ENCODE results near the gene TSPAN9. TPM values are rescaled to one million over a fixed set of nuclear protein-coding genes. Genes with fewer than 3 reads are reported as not detected.
A peak's percentile ranks its signal among the peaks of the same experiment; 100 is the strongest.

Gene TSPAN9
- total RNA-seq, 3 donors from 2014 or later (not counting 1 experiment from before 2014, with no cell fraction given), result 0.86 to 1.6 (median 1.1) TPM

DNA sequence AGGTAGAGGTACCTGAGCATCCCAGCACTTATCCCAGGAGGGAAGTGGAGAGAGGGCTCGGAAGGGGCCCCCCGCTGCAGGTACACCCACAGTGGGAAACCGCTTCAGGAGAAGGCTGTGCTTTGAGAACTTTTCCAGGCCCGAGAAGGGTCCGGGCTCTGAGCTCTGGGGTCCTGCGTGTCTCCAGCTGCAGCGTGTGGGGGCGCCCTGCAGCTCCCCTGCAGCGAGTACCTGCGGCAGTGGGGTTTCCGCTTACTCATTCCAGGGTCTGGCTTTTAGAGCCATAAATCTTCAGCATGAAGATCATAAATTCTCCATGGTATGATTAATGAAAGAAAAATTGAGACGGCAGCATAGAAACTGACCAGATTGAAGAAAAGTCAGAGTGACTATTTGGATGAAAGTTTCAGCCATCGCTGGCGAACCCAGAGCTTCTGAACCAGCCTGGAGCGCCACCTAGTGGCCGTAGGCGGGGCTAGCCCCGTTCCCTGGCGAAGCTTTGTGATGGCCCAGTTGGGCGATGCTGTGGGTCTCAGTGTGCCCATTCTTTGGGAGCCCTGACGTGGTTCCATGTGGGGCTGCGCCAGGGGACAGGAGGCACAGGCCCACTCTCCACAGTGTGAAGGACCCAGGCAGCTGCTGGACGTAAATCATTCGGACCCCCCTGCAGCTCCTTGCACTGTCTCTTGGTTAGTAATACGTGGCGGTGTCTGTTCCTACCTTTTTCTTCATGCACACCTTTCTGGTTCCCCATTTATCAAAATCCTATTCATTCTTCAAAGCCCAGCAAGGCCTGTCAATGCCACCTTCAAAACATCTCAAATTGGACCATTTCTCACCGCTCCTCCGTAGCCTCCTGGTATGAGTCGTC lies 198.2 kb downstream of the TSPAN9 start:
- peaks cover 20 to 23% of the 10 kb centered on the region in 2 donors for H3K27me3 Mint-ChIP-seq (ENCODE audit: low read depth in 2 of 2)
- no peaks in the 10 kb centered on the region for H3K36me3 ChIP-seq (ENCODE audit: control insufficient read depth, insufficient read depth, low read length)
- H3K36me3 Mint-ChIP-seq, result no peaks in the 10 kb centered on the region
- no peak overlapping the region for H3K4me3 Mint-ChIP-seq
- no peak overlapping the region for H3K27ac Mint-ChIP-seq
- DNase-seq (peak; percentile 58 to 79), ATAC-seq (peak; percentile 59 to 85 (median 60))
- WGBS (ENCODE audit: insufficient coverage), result 42% methylated on average over 29 of the region's 29 CpGs
- no peaks in the 10 kb centered on the region for H3K9me3 ChIP-seq (ENCODE audit: control insufficient read depth, insufficient read depth, low read length)
- intact Hi-C loops (cut with micrococcal nuclease), result loop anchor here (1.0 to 5.0 kb wide), 2 partner anchors 138 to 202 kb away; no protein-coding TSS in a partner anchor
- H3K4me3 ChIP-seq (ENCODE audit: low read length), result no peak overlapping the region
- no peaks in the 10 kb centered on the region for H3K4me1 Mint-ChIP-seq
- H3K27me3 ChIP-seq (ENCODE audit: control insufficient read depth, insufficient read depth, low read length), result no peaks in the 10 kb centered on the region
- no peaks in the 10 kb centered on the region for H3K9me3 Mint-ChIP-seq
- peaks cover 4% of the 10 kb centered on the region for H3K4me1 ChIP-seq (ENCODE audit: control insufficient read depth, insufficient read depth, low read length)
- TF ChIP-seq, protein P1, sequence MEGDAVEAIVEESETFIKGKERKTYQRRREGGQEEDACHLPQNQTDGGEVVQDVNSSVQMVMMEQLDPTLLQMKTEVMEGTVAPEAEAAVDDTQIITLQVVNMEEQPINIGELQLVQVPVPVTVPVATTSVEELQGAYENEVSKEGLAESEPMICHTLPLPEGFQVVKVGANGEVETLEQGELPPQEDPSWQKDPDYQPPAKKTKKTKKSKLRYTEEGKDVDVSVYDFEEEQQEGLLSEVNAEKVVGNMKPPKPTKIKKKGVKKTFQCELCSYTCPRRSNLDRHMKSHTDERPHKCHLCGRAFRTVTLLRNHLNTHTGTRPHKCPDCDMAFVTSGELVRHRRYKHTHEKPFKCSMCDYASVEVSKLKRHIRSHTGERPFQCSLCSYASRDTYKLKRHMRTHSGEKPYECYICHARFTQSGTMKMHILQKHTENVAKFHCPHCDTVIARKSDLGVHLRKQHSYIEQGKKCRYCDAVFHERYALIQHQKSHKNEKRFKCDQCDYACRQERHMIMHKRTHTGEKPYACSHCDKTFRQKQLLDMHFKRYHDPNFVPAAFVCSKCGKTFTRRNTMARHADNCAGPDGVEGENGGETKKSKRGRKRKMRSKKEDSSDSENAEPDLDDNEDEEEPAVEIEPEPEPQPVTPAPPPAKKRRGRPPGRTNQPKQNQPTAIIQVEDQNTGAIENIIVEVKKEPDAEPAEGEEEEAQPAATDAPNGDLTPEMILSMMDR (IDR thresholded peaks at IDR 0.05), result peak; percentile 78
- H3K27ac ChIP-seq (ENCODE audit: low read length), result no peak overlapping the region

DNA sequence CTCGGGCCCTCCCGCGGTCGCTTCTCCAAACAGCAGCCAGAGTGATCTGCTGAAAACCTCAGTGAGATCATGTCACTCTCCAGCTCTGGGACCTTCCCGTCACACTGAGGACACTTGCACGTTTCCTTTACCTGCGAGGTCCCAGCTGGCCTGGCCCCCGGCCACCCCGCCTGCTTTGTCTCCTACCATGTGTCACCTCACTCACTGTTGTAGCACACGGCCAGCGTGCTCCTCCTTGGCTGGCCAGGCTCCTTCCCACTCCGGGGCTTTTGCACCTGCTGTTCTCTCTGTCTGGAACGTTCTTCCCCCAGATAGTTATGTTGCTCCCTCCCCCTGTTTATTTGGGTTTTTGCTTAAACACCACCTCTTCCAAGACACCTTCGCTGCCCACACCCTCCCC lies 199.0 kb downstream of the TSPAN9 start:
- TF ChIP-seq, protein P1 (IDR thresholded peaks at IDR 0.05), result no peak
- H3K9me3 Mint-ChIP-seq, result no peaks in the 10 kb centered on the region
- no peaks in the 10 kb centered on the region for H3K4me1 Mint-ChIP-seq
- no peak for DNase-seq
- H3K27me3 Mint-ChIP-seq (ENCODE audit: low read depth in 2 of 2), result peaks cover 16 to 23% of the 10 kb centered on the region in 2 donors
- 90% methylated on average over 14 of the region's 14 CpGs for WGBS (ENCODE audit: insufficient coverage)
- no peak overlapping the region for H3K27ac ChIP-seq (ENCODE audit: low read length)
- ATAC-seq, result no peak
- no peak overlapping the region for H3K4me3 Mint-ChIP-seq
- H3K36me3 ChIP-seq (ENCODE audit: control insufficient read depth, insufficient read depth, low read length), result no peaks in the 10 kb centered on the region
- H3K27ac Mint-ChIP-seq, result no peak overlapping the region
- H3K4me1 ChIP-seq (ENCODE audit: control insufficient read depth, insufficient read depth, low read length), result peaks cover 4% of the 10 kb centered on the region
- no peaks in the 10 kb centered on the region for H3K9me3 ChIP-seq (ENCODE audit: control insufficient read depth, insufficient read depth, low read length)
- H3K4me3 ChIP-seq (ENCODE audit: low read length), result no peak overlapping the region
- intact Hi-C loops (cut with micrococcal nuclease), result loop anchor here (5.0 kb wide), 1 partner anchor 139 kb away; no protein-coding TSS in a partner anchor
- no peaks in the 10 kb centered on the region for H3K36me3 Mint-ChIP-seq
- no peaks in the 10 kb centered on the region for H3K27me3 ChIP-seq (ENCODE audit: control insufficient read depth, insufficient read depth, low read length)

DNA sequence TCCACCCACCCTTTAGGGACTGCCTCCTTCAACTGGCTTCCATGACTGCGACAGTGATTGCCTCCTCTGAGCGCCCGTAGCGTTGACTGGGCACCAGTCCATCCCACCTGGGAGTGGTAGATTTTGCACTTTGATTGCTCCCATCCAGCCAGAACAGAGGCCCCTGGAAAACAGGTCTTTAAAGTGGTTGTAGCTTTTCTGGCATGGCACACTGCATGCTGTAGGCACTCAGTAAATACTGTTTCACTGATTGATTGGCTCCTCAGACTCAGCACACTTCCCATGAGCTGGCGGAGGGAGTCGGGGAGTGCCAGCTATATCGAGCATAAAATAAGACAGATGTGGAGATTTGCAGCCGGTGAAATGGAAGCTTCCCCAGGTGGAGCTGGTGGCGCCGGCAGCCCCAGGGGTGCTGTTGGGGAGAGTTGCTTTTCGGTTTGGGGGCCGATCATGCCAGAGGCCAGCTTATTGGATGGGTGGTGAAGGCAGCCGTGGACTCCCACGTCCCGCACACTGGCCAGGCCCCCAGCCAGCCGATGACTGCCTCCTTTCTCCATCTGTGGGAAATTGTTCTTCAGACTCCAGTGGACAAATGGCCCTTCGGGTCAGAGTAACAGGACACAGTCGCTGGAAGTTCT lies 200.2 kb downstream of the TSPAN9 start:
- H3K4me1 Mint-ChIP-seq, result no peaks in the 10 kb centered on the region
- 90% methylated on average over 18 of the region's 18 CpGs for WGBS (ENCODE audit: insufficient coverage)
- intact Hi-C loops (cut with micrococcal nuclease), result loop anchor here (5.0 kb wide), 1 partner anchor 140 kb away; no protein-coding TSS in a partner anchor

More for the DNA sequence above, 200.2 kb downstream of the TSPAN9 start:
- ATAC-seq (no peak), DNase-seq (no peak)
- H3K9me3 ChIP-seq (ENCODE audit: control insufficient read depth, insufficient read depth, low read length), result no peaks in the 10 kb centered on the region
- no peak overlapping the region for H3K27ac ChIP-seq (ENCODE audit: low read length)
- H3K9me3 Mint-ChIP-seq, result no peaks in the 10 kb centered on the region
- TF ChIP-seq, protein P1 (IDR thresholded peaks at IDR 0.05), result no peak
- no peak overlapping the region for H3K27ac Mint-ChIP-seq
- H3K36me3 ChIP-seq (ENCODE audit: control insufficient read depth, insufficient read depth, low read length), result no peaks in the 10 kb centered on the region
- H3K4me3 ChIP-seq (ENCODE audit: low read length), result no peak overlapping the region
- no peaks in the 10 kb centered on the region for H3K27me3 ChIP-seq (ENCODE audit: control insufficient read depth, insufficient read depth, low read length)
- peaks cover 16 to 23% of the 10 kb centered on the region in 2 donors for H3K27me3 Mint-ChIP-seq (ENCODE audit: low read depth in 2 of 2)
- peaks cover 4% of the 10 kb centered on the region for H3K4me1 ChIP-seq (ENCODE audit: control insufficient read depth, insufficient read depth, low read length)
- H3K4me3 Mint-ChIP-seq, result no peak overlapping the region
- no peaks in the 10 kb centered on the region for H3K36me3 Mint-ChIP-seq

Data from natural killer cell (primary cell).